ACC112 (cell line): ENCODE results near the gene LLPH.
A peak's percentile ranks its signal among the peaks of the same experiment; 100 is the strongest.
"Not testable (repeated sequence)": the region's sequence is repeated elsewhere in the genome, so short reads cannot be mapped to it uniquely, and the experiment has no call there.

Source experiments
- H2AFZ ChIP-seq: fragments of 200-600 bp; sonication (generic); one replicate; pipeline ENCODE4 v1.6.0; 2017; ENCODE audit warnings: antibody characterized with exemption, low read length; ENCODE audit not compliant: unreplicated experiment
- H3K27ac ChIP-seq: fragments of 200-600 bp; sonication (generic); 2 replicates; pipeline ENCODE4 v1.5.1; 2014; ENCODE audit warnings: low read depth, mild to moderate bottlenecking, antibody characterized with exemption, low read length, moderate library complexity
- H3K27me3 ChIP-seq: fragments of 200-600 bp; sonication (generic); 2 replicates; pipeline ENCODE4 v1.6.1; 2014; ENCODE audit warnings: mild to moderate bottlenecking, antibody characterized with exemption, low read length, moderate library complexity, mixed read lengths; ENCODE audit not compliant: insufficient read depth
- H3K36me3 ChIP-seq: fragments of 200-600 bp; sonication (generic); 2 replicates; pipeline ENCODE4 v1.6.1; 2016; ENCODE audit warnings: mild to moderate bottlenecking, antibody characterized with exemption, low read length, moderate library complexity, mixed read lengths; ENCODE audit not compliant: insufficient read depth
- H3K4me1 ChIP-seq: fragments of 200-600 bp; sonication (generic); one replicate; pipeline ENCODE4 v1.6.1; 2016; ENCODE audit warnings: low read length, mixed read lengths; ENCODE audit not compliant: insufficient read depth, unreplicated experiment, control insufficient read depth
- H3K4me3 ChIP-seq: fragments of 200-600 bp; sonication (generic); 2 replicates; pipeline ENCODE4 v1.5.1; 2014; ENCODE audit warnings: mild to moderate bottlenecking, low read depth, low read length
- H3K79me2 ChIP-seq: fragments of 200-600 bp; sonication (generic); one replicate; pipeline ENCODE4 v1.6.0; 2016; ENCODE audit warnings: low read length; ENCODE audit not compliant: control insufficient read depth, unreplicated experiment, insufficient read depth

LLPH gene

DNA sequence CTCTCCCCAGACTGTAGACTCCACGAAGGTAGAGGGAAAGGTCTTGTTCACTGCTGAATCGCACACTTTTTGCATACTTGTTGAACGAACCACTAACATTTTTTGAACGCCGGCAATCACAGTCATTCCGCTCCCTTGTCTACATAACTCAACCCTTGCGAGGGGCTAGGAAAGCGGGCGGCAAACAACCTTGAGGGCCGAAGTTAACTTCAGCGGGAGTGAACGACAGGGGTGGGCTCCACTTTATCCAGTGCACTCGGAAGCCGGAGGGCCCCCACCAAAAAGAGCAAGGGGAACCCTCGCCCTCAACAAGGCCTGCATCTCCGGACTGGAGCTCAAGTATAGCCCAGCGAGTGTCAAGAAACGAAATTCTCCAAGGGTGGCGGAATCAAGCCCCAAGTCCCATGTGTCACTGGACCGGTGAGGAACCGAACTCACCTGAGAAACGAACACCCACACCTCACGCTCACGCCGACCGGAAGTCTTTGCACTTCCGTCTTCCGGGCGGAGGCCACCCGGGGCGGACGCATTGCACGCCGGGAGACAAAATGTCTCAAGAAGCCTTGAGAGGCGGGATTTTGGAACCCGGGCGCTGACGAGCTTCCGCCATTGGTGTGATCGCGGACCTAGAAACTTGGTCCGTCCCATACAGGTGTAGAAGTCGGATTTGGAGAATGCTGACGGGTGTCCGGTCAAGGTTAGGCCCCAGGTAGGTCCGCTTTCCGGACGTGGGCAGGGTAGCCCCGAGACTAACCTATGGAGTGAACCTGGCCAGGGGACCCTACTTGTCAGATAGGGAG lies at the start of gene LLPH:
TSS of gene LLPH (minus strand) at position 484 of the 800 bp plus-strand sequence. CDS start 1,644 bp downstream, outside the sequence.
- peaks cover 16% of the 10 kb centered on the region for H3K36me3 ChIP-seq
- peak within 1 kb of the TSS; percentile 93 for H3K4me3 ChIP-seq
- peak within 1 kb of the TSS; percentile 60; the same call in 1 of the 2 replicates for H3K27ac ChIP-seq
- peaks cover 51% of the 10 kb centered on the region for H3K79me2 ChIP-seq
- no peaks in the 10 kb centered on the region for H3K27me3 ChIP-seq
- H2AFZ ChIP-seq: peak within 1 kb of the TSS; percentile 96
- peaks cover 33% of the 10 kb centered on the region for H3K4me1 ChIP-seq

DNA sequence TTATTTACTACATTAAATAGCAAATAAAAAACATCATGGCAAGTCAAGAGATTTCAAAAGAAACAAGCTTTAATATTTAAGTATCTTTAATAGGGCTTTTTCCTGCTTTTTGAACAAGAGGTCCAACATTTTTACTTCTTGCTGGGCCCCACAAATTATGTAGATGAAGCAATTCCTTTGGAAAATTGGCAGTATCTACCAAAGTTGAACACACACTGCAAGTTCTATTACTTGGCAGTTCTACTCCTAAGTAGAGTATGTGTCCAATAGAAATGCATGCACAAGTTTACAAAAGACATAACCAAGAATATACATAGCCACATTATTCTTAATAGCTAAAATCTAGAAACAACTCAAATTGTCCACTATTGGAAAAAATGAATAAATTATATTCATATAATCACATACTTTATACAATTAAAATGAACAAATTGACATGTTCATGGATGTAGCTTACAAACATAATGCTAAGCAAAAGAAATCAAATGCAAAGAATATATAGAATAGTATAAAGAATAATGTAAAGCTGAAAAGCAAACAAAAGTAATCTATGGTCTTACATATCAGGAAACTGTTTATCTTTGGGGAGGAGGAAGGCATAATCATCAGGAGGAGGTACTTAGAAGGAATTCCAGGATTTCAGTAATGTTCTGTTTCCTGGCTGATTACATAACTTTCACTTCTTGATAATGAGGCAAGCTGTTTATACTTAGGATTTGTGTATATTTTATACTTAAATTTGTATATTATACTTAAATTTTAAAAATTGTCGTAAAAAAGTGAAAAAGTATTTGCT lies 45.8 kb upstream of the LLPH start:
- H3K79me2 ChIP-seq: no peaks in the 10 kb centered on the region
- peaks cover 3% of the 10 kb centered on the region for H3K4me1 ChIP-seq
- H3K27ac ChIP-seq: no peak overlapping the region
- no peaks in the 10 kb centered on the region for H3K36me3 ChIP-seq
- no peak overlapping the region for H2AFZ ChIP-seq
- no peak overlapping the region for H3K4me3 ChIP-seq
- no peaks in the 10 kb centered on the region for H3K27me3 ChIP-seq

DNA sequence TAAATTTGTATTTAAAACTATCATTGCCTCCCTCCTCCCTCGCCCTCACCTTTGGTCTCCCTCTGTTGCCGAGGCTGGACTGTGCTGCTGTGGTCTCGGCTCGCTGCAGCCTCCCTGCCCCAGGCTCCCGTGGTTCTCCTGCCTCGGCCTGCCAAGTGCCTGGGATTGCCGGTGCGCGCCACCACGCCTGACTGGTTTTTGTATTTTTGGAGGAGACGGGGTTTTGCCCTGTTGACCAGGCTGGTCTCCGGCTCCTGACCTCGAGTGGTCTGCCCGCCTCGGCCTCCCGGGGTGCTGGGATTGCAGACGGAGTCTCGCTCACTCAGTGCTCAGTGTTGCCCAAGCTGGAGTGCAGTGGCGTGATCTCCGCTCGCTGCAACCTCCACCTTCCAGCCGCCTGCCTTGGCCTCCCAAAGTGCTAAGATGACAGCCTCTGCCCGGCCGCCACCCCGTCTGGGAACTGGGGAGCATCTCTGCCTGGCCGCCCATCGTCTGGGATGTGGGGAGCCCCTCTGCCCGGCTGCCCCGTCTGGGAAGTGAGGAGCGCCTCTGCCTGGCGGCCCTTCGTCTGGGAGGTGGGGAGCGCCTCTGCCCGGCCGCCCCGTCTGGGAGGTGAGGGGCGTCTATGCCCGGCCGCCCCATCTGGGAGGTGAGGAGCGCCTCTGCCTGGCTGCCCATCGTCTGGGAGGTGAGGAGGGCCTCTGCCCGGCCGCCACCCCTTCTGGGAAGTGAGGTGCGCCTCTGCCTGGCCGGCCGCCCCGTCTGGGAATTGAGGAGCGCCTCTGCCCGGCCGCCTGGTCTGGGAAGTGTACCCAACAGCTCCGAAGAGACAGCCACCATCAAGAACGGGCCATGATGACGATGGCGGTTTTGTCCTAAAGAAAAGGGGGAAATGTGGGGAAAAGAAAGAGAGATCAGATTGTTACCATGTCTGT lies 44.1 kb upstream of the LLPH start:
- H2AFZ ChIP-seq, H3K36me3 ChIP-seq, H3K4me3 ChIP-seq, H3K27me3 ChIP-seq, H3K79me2 ChIP-seq, H3K4me1 ChIP-seq, H3K27ac ChIP-seq: not testable (repeated sequence)

DNA sequence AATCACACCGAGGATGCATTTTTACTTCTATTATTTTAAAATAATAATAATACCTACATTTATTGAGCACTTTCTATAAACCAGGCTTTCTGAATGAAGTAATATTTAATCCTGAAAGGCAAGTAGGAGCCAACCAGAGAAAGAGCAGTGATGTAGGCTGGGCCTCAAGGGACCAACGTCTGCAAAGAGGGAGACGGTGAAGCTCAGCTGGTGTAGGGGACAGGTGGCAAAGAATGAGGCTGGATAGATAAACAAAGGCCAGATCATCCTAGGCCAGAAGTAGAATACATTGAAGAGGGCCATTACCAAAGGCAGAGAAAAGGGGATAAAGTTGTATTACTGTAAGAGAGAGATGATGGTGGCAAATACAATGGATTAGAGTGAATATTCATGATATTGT lies 40.1 kb upstream of the LLPH start:
- Histone ChIP-seq H2AFZ (no peak overlapping the region), H3K4me3 (peak overlapping the region; percentile 94), H3K27me3 (no peaks in the 10 kb centered on the region), H3K4me1 (peaks cover 16% of the 10 kb centered on the region), H3K79me2 (peaks cover 30% of the 10 kb centered on the region), H3K36me3 (peaks cover 20% of the 10 kb centered on the region; the same call in 1 of the 2 replicates), H3K27ac (peak overlapping the region; percentile 97; the same call in 1 of the 2 replicates)

DNA sequence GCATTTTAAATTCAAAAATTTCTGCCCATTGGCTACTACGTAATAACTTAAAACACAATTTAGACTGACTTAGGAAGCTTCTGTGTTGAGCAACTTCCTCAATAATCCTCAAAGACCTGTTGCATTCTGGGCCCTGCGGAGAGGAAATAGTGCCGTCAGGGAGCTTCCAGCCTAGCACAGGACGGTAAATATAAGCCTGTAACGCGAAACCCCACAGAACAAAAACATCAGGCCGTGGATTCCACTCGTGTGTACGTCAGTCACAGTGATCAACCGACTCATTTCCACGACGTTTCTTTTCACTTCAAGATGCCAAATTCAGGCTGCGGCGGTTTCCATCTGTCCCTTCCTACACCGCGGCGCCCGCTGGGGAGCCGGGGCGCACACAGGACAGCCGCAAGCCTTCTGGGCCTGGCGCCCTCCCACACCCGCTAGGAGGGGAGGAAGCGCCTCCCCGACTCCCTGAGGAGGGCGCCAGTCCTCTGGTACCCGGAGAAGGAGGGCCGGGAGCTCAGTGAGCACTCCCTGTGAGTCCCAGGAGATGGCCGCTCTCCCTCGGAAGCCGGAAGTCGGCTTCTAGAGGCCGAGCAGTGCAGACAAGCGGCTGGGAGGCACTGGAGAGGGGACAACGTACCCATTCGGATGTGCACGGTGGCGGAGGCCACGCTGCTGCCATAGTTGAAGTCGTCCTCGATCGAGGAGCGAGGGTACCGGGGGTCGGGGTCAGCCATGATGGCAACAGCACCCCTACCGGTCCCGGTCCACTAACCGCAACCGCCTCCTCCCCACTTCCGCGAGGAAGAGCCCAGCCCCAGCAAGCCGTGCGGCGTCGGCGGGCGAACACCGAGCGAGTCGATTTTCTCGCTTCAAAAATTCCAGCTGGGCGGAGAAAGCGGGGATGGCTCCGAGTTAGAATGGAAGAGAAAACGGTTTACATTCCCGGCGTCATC lies 38.9 kb upstream of the LLPH start, which contains the start of gene TMBIM4:
TSS of gene TMBIM4 (minus strand) at position 776 of the 950 bp plus-strand sequence. CDS start at position 731, 45 bp downstream.
- Histone ChIP-seq H3K4me1 (peaks cover 16% of the 10 kb centered on the region), H2AFZ (peak within 1 kb of the TSS; percentile 78), H3K79me2 (peaks cover 41% of the 10 kb centered on the region), H3K27ac (peak within 1 kb of the TSS; percentile 97), H3K27me3 (no peaks in the 10 kb centered on the region), H3K4me3 (peak within 1 kb of the TSS; percentile 94), H3K36me3 (peaks cover 29% of the 10 kb centered on the region)

DNA sequence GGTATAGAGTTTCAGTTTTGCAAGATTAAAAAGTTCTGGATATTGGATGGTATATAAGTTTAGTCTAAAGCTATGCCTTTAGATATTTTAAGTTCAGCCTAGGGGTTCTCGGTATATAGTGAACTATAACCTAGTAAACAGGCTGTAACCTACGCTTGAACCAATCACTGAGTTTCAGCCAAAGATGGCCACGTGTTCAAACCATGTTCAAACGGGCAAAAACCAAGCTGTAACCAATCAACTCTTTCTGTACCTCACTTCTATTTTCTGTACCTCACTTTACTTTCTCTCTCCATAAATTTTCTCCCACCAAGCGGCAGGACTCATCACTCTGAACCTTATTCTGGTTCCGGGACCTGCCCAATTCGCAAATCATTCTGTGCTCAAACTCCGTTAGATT lies 37.9 kb upstream of the LLPH start:
- Histone ChIP-seq H3K27me3 (no peaks in the 10 kb centered on the region), H3K36me3 (peaks cover 36% of the 10 kb centered on the region), H3K27ac (peak overlapping the region; percentile 97), H2AFZ (peak overlapping the region; percentile 78), H3K79me2 (peaks cover 52% of the 10 kb centered on the region), H3K4me1 (peaks cover 16% of the 10 kb centered on the region), H3K4me3 (peak overlapping the region; percentile 94)

DNA sequence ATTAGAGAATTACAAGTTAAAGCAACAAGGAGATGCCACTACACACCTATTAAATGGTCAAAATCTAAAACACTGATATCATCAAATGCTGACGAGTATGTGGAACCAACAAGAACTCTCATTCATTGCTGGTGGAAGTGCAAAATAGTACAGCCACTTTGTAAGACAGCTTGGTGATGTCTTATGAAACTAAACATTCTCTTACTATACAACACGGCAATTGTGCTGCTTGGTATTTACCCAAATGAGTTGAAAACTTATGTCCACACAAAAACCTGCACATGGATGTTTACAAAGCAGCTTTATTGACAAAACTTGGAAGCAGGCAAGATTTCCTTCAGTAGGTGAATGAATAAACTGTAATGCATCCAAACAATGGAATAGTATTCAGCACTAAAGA lies 36.0 kb upstream of the LLPH start:
- H3K36me3 ChIP-seq: peaks cover 36% of the 10 kb centered on the region
- no peak overlapping the region for H2AFZ ChIP-seq
- H3K4me1 ChIP-seq: peaks cover 16% of the 10 kb centered on the region
- H3K27ac ChIP-seq: no peak overlapping the region
- peaks cover 66% of the 10 kb centered on the region for H3K79me2 ChIP-seq
- H3K27me3 ChIP-seq: no peaks in the 10 kb centered on the region
- H3K4me3 ChIP-seq: no peak overlapping the region

DNA sequence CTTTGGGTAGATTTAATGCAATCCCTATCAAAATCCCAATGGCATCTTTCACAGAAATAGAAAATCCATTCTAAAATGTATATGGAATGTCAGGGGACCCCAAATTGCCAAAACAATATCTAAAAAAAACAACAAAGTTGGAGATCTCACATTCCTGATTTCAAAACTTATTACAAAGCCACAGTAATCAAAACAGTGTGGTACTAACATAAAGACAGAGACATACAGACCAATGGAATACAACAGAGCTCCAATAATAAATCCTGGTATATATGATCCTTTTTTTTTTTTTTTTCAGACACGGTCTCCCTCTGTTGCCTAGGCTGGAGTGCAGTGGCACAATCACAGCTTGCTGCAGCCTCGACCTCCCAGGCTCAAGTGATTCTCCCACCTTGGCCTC lies 34.6 kb upstream of the LLPH start:
- peaks cover 16% of the 10 kb centered on the region for H3K4me1 ChIP-seq
- no peaks in the 10 kb centered on the region for H3K27me3 ChIP-seq
- H2AFZ ChIP-seq: no peak overlapping the region
- H3K79me2 ChIP-seq: peaks cover 70% of the 10 kb centered on the region
- peaks cover 38% of the 10 kb centered on the region for H3K36me3 ChIP-seq
- no peak overlapping the region for H3K27ac ChIP-seq
- no peak overlapping the region for H3K4me3 ChIP-seq

DNA sequence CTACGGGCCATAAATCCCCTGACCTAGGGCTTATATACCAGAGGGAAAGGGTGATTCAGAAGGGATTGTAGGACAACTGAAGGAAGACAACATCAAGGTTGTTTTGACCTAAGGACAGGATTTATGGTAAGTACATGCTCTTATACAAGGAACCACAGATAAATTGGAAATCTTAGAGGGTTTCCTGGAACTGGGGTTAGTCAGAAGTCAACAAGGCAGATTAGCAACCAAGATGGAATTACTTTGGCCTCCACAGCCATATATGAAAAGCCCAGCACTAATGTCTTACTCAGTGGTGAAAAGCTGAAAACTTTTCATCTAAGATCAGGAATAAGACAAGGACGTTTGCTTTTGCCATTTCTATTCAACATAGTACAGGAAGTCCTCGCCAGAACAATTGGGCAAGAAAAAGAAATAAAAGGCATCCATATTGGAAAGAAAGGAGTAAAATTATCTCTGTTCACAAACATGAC lies 33.8 kb upstream of the LLPH start:
- H3K4me1 ChIP-seq: peaks cover 16% of the 10 kb centered on the region
- peaks cover 46% of the 10 kb centered on the region for H3K36me3 ChIP-seq
- H3K27ac ChIP-seq: no peak overlapping the region

More for the DNA sequence above, 33.8 kb upstream of the LLPH start:
- H3K79me2 ChIP-seq: peaks cover 74% of the 10 kb centered on the region
- H3K4me3 ChIP-seq: no peak overlapping the region
- H3K27me3 ChIP-seq: no peaks in the 10 kb centered on the region
- H2AFZ ChIP-seq: no peak overlapping the region
